ENCODE measurements around the gene GAS7.

DNA sequence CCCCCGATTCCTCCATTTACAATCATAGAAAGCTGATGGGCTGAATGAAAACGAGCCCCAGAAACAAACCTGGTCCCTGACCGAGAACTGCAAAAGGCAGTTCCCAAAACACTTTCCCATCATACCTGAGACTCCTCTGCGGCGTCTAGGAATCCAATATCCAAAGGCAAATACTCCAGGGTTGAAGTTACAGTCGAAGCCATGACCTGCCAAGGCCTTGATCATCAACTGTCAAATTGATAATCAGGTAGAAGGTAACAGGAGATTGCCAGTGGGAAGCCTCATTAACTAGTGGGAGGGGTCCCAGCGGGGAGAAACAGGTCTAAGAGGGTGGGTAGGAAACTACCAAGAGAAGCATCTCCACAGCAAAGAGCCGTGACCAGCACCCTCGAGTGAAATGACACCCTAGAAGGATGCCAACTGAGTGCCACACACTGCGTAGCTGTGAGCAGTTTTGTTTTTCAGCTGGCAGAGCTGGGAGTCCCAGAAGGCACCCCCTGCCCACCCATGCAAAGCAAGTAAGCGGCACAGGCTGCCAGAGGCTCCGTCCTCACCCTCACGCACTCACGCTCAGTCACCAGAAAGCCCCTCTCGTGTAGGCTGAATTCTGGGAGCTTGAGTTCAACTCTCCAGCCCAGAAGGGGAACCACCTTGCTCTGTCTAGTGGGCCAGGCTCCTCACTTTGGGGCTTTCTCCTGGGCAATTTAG lies 146.1 kb downstream of the GAS7 start:
- TF ChIP-seq, protein P1, sequence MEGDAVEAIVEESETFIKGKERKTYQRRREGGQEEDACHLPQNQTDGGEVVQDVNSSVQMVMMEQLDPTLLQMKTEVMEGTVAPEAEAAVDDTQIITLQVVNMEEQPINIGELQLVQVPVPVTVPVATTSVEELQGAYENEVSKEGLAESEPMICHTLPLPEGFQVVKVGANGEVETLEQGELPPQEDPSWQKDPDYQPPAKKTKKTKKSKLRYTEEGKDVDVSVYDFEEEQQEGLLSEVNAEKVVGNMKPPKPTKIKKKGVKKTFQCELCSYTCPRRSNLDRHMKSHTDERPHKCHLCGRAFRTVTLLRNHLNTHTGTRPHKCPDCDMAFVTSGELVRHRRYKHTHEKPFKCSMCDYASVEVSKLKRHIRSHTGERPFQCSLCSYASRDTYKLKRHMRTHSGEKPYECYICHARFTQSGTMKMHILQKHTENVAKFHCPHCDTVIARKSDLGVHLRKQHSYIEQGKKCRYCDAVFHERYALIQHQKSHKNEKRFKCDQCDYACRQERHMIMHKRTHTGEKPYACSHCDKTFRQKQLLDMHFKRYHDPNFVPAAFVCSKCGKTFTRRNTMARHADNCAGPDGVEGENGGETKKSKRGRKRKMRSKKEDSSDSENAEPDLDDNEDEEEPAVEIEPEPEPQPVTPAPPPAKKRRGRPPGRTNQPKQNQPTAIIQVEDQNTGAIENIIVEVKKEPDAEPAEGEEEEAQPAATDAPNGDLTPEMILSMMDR (IDR thresholded peaks at IDR 0.05; ENCODE audit: insufficient read depth, low read depth, low read length): no peak
- no peak for TF ChIP-seq EZH2 (IDR thresholded peaks at IDR 0.05; ENCODE audit: insufficient read depth, low read length)
